GM12874 (cell line): ENCODE data around the gene ST8SIA2.

Source experiments
- CTCF ChIP-seq: IDR thresholded peaks from 2 replicates; pipeline ENCODE4 v1.5.1; 2011; ENCODE audit warnings: low read depth, mild to moderate bottlenecking, control low read depth, low read length, moderate library complexity; ENCODE audit not compliant: insufficient read depth

The ST8SIA2 gene

GRCh38 chr15:92410537-92410936, 16.9 kb downstream of the ST8SIA2 start:
- TF ChIP-seq CTCF, result no peak

GRCh38 chr15:92411256-92411655, 17.6 kb downstream of the ST8SIA2 start:
- TF ChIP-seq CTCF, result no peak

GRCh38 chr15:92413510-92413909, 19.8 kb downstream of the ST8SIA2 start:
- no peak for TF ChIP-seq CTCF

GRCh38 chr15:92415639-92416297, 22.1 kb downstream of the ST8SIA2 start:
- TF ChIP-seq CTCF, result no peak

GRCh38 chr15:92416557-92416956, 22.9 kb downstream of the ST8SIA2 start:
- TF ChIP-seq CTCF, result no peak

GRCh38 chr15:92417716-92418115, 24.0 kb downstream of the ST8SIA2 start:
- no peak for TF ChIP-seq CTCF

- no peak for TF ChIP-seq CTCF
Observed at GRCh38 chr15:92418864-92419263, 25.2 kb downstream of the ST8SIA2 start.
